Activated CD8-positive, alpha-beta T cell treated with anti-CD3 and anti-CD28 coated beads for 36 hours (primary cell): Measurements from ENCODE around the gene ZNF521. TPM values are rescaled to one million over a fixed set of nuclear protein-coding genes. Genes with fewer than 3 reads are reported as not detected.

Experiments
- ATAC-seq: fragments of 200-7000 bp; cut with Tn5 transposase; one replicate; pipeline ENCODE4 v1.10.0; 2021; ENCODE audit warnings: mild to moderate bottlenecking, moderate library complexity
- CTCF ChIA-PET: fragments of 350-600 bp; sonication (Branson Sonifier 250); formaldehyde crosslinking; loops from one replicate; lab custom pipeline; 2021; ENCODE audit warnings: antibody characterized with exemption; lab: Charles Lee
- POLR2A ChIA-PET: fragments of 350-600 bp; sonication (Branson Sonifier 250); formaldehyde crosslinking; loops from one replicate; lab custom pipeline; 2021; ENCODE audit warnings: antibody characterized with exemption; lab: Charles Lee
- DNase-seq: peaks from one replicate; pipeline ENCODE4 v3.0.0-alpha.2; 2020
- H3K27ac Mint-ChIP-seq: one replicate; pipeline ENCODE4 v1.8.0; 2021; ENCODE audit warnings: mild to moderate bottlenecking, mixed read lengths
- H3K27me3 Mint-ChIP-seq: one replicate; pipeline ENCODE4 v1.8.0; 2021; ENCODE audit warnings: mixed read lengths
- H3K36me3 Mint-ChIP-seq: one replicate; pipeline ENCODE4 v1.8.0; 2021; ENCODE audit warnings: low read depth, mixed read lengths
- H3K4me1 Mint-ChIP-seq: one replicate; pipeline ENCODE4 v1.8.0; 2021; ENCODE audit warnings: low read depth, mixed read lengths
- H3K4me3 Mint-ChIP-seq: one replicate; pipeline ENCODE4 v1.8.0; 2021; ENCODE audit warnings: mild to moderate bottlenecking, moderate library complexity, mixed read lengths
- H3K9me3 Mint-ChIP-seq: one replicate; pipeline ENCODE4 v1.8.0; 2021; ENCODE audit warnings: mixed read lengths
- CTCF ChIP-seq: fragments of 200-600 bp; IDR thresholded peaks from one replicate; pipeline ENCODE4 v1.8.0; 2022; ENCODE audit warnings: antibody characterized with exemption, mild to moderate bottlenecking
- intact Hi-C: fragments of 100-400 bp; cut with micrococcal nuclease; formaldehyde crosslinking; loops from one replicate; pipeline ENCODE4 v1.10.0; 2022
- total RNA-seq, 2 experiments: library from RNA; stranded (reverse); gene quantifications; one replicate each; pipeline ENCODE4 v1.2.3, GENCODE V29; 2021

Gene ZNF521
- total RNA-seq, 2 experiments from 2014 or later, result not detected

- CTCF ChIA-PET, result no interaction called here
These were observed 285.4 kb downstream of the ZNF521 start for GRCh38 chr18:25066516-25066915.

GRCh38 chr18:25062720-25063119, 289.2 kb downstream of the ZNF521 start:
- no peak overlapping the region for H3K27ac Mint-ChIP-seq
- ATAC-seq, result no peak
- no peaks in the 10 kb centered on the region for H3K27me3 Mint-ChIP-seq
- H3K4me3 Mint-ChIP-seq, result no peak overlapping the region
- ChIA-PET POLR2A (no interaction called here), CTCF (no interaction called here)
- intact Hi-C loops, result no loop called here
- DNase-seq, result no peak
- no peaks in the 10 kb centered on the region for H3K9me3 Mint-ChIP-seq
- TF ChIP-seq CTCF, result no peak
- H3K36me3 Mint-ChIP-seq, result no peaks in the 10 kb centered on the region
- H3K4me1 Mint-ChIP-seq, result no peaks in the 10 kb centered on the region

More at GRCh38 chr18:25066516-25066915, 285.4 kb downstream of the ZNF521 start:
- Mint-ChIP-seq H3K9me3 (no peaks in the 10 kb centered on the region), H3K27me3 (no peaks in the 10 kb centered on the region), H3K4me3 (no peak overlapping the region), H3K27ac (no peak overlapping the region), H3K4me1 (no peaks in the 10 kb centered on the region), H3K36me3 (no peaks in the 10 kb centered on the region)
- TF ChIP-seq CTCF, result no peak
- no peak for ATAC-seq
- intact Hi-C loops, result no loop called here
- DNase-seq, result no peak
- POLR2A ChIA-PET, result no interaction called here

GRCh38 chr18:25061395-25061794, 290.6 kb downstream of the ZNF521 start:
- H3K27me3 Mint-ChIP-seq, result no peaks in the 10 kb centered on the region
- no peak for TF ChIP-seq CTCF
- ChIA-PET POLR2A (no interaction called here), CTCF (no interaction called here)
- H3K36me3 Mint-ChIP-seq, result no peaks in the 10 kb centered on the region
- no peak for ATAC-seq
- no peaks in the 10 kb centered on the region for H3K9me3 Mint-ChIP-seq
- H3K4me3 Mint-ChIP-seq, result no peak overlapping the region
- no peak for DNase-seq
- no peak overlapping the region for H3K27ac Mint-ChIP-seq
- intact Hi-C loops, result no loop called here
- no peaks in the 10 kb centered on the region for H3K4me1 Mint-ChIP-seq

- Mint-ChIP-seq H3K9me3 (no peaks in the 10 kb centered on the region), H3K4me3 (no peak overlapping the region), H3K27ac (no peak overlapping the region), H3K27me3 (no peaks in the 10 kb centered on the region), H3K36me3 (no peaks in the 10 kb centered on the region), H3K4me1 (no peaks in the 10 kb centered on the region)
- ATAC-seq (no peak), DNase-seq (no peak)
- intact Hi-C loops, result no loop called here
- ChIA-PET CTCF (no interaction called here), POLR2A (no interaction called here)
- no peak for TF ChIP-seq CTCF
These were observed 293.4 kb downstream of the ZNF521 start for GRCh38 chr18:25058521-25058920.

- POLR2A ChIA-PET, result no interaction called here
- TF ChIP-seq CTCF, result no peak
- CTCF ChIA-PET, result no interaction called here
- no peaks in the 10 kb centered on the region for H3K27me3 Mint-ChIP-seq
- no peak for ATAC-seq
- H3K27ac Mint-ChIP-seq, result no peak overlapping the region
- no peak overlapping the region for H3K4me3 Mint-ChIP-seq
- H3K36me3 Mint-ChIP-seq, result no peaks in the 10 kb centered on the region
- H3K9me3 Mint-ChIP-seq, result no peaks in the 10 kb centered on the region
- intact Hi-C loops, result no loop called here
- no peak for DNase-seq
- no peaks in the 10 kb centered on the region for H3K4me1 Mint-ChIP-seq
These were observed 294.4 kb downstream of the ZNF521 start for GRCh38 chr18:25057491-25058050.
